Gastroesophageal sphincter (tissue), 4 donors: ENCODE results near the gene USP32. TPM values are rescaled to one million over a fixed set of nuclear protein-coding genes. Genes with fewer than 3 reads are reported as not detected.

ENCODE experiments used
- ATAC-seq: fragments of 150-250 bp; one replicate; pipeline ENCODE4 v1.9.1; 2016; ENCODE audit warnings: mild to moderate bottlenecking, moderate library complexity
- H3K27ac ChIP-seq, 4 donors: fragments of 200-600 bp; sonication (generic) in 3 of 4; 1 replicate in 3 of 4; 2 replicates in 1 of 4; pipeline ENCODE4 v1.5.1; 2016 to 2019
- H3K27me3 ChIP-seq: fragments of 200-600 bp; sonication (generic); one replicate; pipeline ENCODE4 v1.5.1; 2019
- H3K36me3 ChIP-seq, 2 donors: fragments of 200-600 bp; sonication (generic); one replicate each; pipeline ENCODE4 v1.5.1; 2019; ENCODE audit warnings: control low read depth in 1 of 2
- H3K4me1 ChIP-seq, 3 donors: fragments of 200-600 bp; sonication (generic); 1 replicate in 2 of 3; 2 replicates in 1 of 3; pipeline ENCODE4 v1.5.1; 2016 to 2019; ENCODE audit warnings: control low read depth in 2 of 3
- H3K4me3 ChIP-seq, 2 donors: fragments of 200-600 bp; sonication (generic); one replicate each; pipeline ENCODE4 v1.5.1; 2019; ENCODE audit warnings: mild to moderate bottlenecking in 1 of 2, moderate library complexity in 1 of 2
- H3K9me3 ChIP-seq, 3 donors: fragments of 200-600 bp; sonication (generic); one replicate each; pipeline ENCODE4 v1.5.1; 2017 to 2019; ENCODE audit warnings: control low read depth in 2 of 3
- CTCF ChIP-seq, 4 experiments: fragments of 200-600 bp in 2 of 4; fragments of 450-650 bp in 2 of 4; sonication (generic) in 1 of 4; IDR thresholded peaks; one replicate each; pipeline ENCODE4 v1.5.1; 2017 to 2019; ENCODE audit warnings: antibody characterized with exemption in 4 of 4, mild to moderate bottlenecking in 2 of 4, moderate library complexity in 2 of 4
- EP300 ChIP-seq: sonication (generic); formaldehyde crosslinking; IDR thresholded peaks from one replicate; pipeline ENCODE4 v1.6.1; 2017; ENCODE audit warnings: antibody characterized with exemption, mild to moderate bottlenecking
- POLR2A ChIP-seq, 2 donors: fragments of 450-650 bp; IDR thresholded peaks; one replicate each; pipeline ENCODE4 v1.6.1; 2017; ENCODE audit warnings: antibody characterized with exemption in 2 of 2, mild to moderate bottlenecking in 2 of 2, moderate library complexity in 1 of 2
- POLR2AphosphoS5 ChIP-seq: sonication (generic); formaldehyde crosslinking; IDR thresholded peaks from one replicate; pipeline ENCODE4 v1.6.1; 2017; ENCODE audit warnings: antibody characterized with exemption
- WGBS, 2 donors: methylation state at CpG; one replicate each; pipeline ENCODE4 v1.1.5; 2018; ENCODE audit warnings: low coverage in 1 of 2; 5-methylcytosine and 5-hydroxymethylcytosine counted together
- total RNA-seq, 4 donors: library from RNA; depleted of rRNA; stranded (reverse); fragments of >200 nt; gene quantifications; one replicate each; pipeline ENCODE4 v1.1.0, GENCODE V29; 2016

Gene USP32
- total RNA-seq, 4 donors from 2014 or later = 44.1 to 55.5 (median 51.4) TPM

GRCh38 chr17:60147553-60148223 is 244.2 kb downstream of the USP32 start:
- no peaks in the 10 kb centered on the region for H3K9me3 ChIP-seq
- no peak for ATAC-seq
- no peaks in the 10 kb centered on the region for H3K36me3 ChIP-seq
- no peak overlapping the region for H3K4me3 ChIP-seq
- TF ChIP-seq CTCF (IDR thresholded peaks at IDR 0.05) = no peak
- no peak for TF ChIP-seq POLR2AphosphoS5
- peaks cover 0 to 26% (median 10%) of the 10 kb centered on the region in 3 donors for H3K4me1 ChIP-seq
- WGBS, 2 donors = 66 to 94% methylated on average over 3 to 6 of the region's 8 CpGs
- peaks cover 86% of the 10 kb centered on the region for H3K27me3 ChIP-seq
- H3K27ac ChIP-seq = no peak overlapping the region

GRCh38 chr17:60146206-60146605 is 245.7 kb downstream of the USP32 start:
- no peak for ATAC-seq
- TF ChIP-seq EP300 = no peak
- no peak for TF ChIP-seq POLR2AphosphoS5
- no peak for TF ChIP-seq POLR2A (IDR thresholded peaks at IDR 0.05)
- no peak for TF ChIP-seq CTCF (IDR thresholded peaks at IDR 0.05)
- Histone ChIP-seq H3K27ac (no peak overlapping the region), H3K9me3 (no peaks in the 10 kb centered on the region), H3K4me1 (peaks cover 0 to 41% (median 14%) of the 10 kb centered on the region in 3 donors), H3K4me3 (no peak overlapping the region), H3K36me3 (no peaks in the 10 kb centered on the region), H3K27me3 (peaks cover 86% of the 10 kb centered on the region)
- 63 to 67% methylated on average over 2 of the region's 2 CpGs for WGBS, 2 donors

GRCh38 chr17:60145006-60145935 is 246.7 kb downstream of the USP32 start:
- no peak overlapping the region for H3K4me3 ChIP-seq
- H3K27ac ChIP-seq = no peak overlapping the region
- H3K36me3 ChIP-seq = no peaks in the 10 kb centered on the region
- H3K4me1 ChIP-seq = peaks cover 0 to 37% (median 14%) of the 10 kb centered on the region in 3 donors
- no peaks in the 10 kb centered on the region for H3K9me3 ChIP-seq
- no peak for TF ChIP-seq EP300
- TF ChIP-seq POLR2A (IDR thresholded peaks at IDR 0.05) = no peak
- TF ChIP-seq CTCF (IDR thresholded peaks at IDR 0.05) = no peak
- TF ChIP-seq POLR2AphosphoS5 = no peak
- 13% methylated on average over 3 to 10 of the region's 17 CpGs for WGBS, 2 donors
- no peak for ATAC-seq
- H3K27me3 ChIP-seq = peaks cover 86% of the 10 kb centered on the region

GRCh38 chr17:60142872-60143499 is 248.9 kb downstream of the USP32 start:
- H3K4me1 ChIP-seq = peaks cover 0 to 43% (median 8%) of the 10 kb centered on the region in 3 donors
- peak; percentile 54 for ATAC-seq
- no peaks in the 10 kb centered on the region for H3K36me3 ChIP-seq
- WGBS, 2 donors = 6 to 10% methylated on average over 6 to 10 of the region's 10 CpGs
- H3K27me3 ChIP-seq = peaks cover 86% of the 10 kb centered on the region
- H3K9me3 ChIP-seq = no peaks in the 10 kb centered on the region
- H3K4me3 ChIP-seq = no peak overlapping the region
- no peak for TF ChIP-seq EP300
- TF ChIP-seq CTCF (IDR thresholded peaks at IDR 0.05) = peak in 3 of 4 experiments; percentile 46 to 74 (median 60)
- H3K27ac ChIP-seq = no peak overlapping the region
